Heart left ventricle (tissue), 13 donors: ENCODE results near the gene OTOGL.

Source experiments
- POLR2A ChIP-seq, 2 donors: fragments of 450-650 bp; IDR thresholded peaks; one replicate each; pipeline ENCODE4 v1.6.1; 2017; ENCODE audit warnings: antibody characterized with exemption in 2 of 2, mild to moderate bottlenecking in 2 of 2, moderate library complexity in 2 of 2
- TF ChIP-seq, protein P1 (sequence below), 12 donors: fragments of 200-600 bp; sonication (generic) in 4 of 12; IDR thresholded peaks; one replicate each; pipeline versions ENCODE4 v1.5.0 to v1.8.0; 2018 to 2022; ENCODE audit warnings: antibody characterized with exemption in 12 of 12, mild to moderate bottlenecking in 5 of 12
- donor health status: ischemic (EF 13 %, LVEDD 7.1; RV severe dilation, severe dysfunction).
- donor health status: DM: no; HTN: yes; CAD: no.
- donor health status: DM: no; HTN: no; CAD: no.
- donor health status: ischemic (EF 25% LVEDD 6.9; RV normal size, moderate dysfunction).
- donor health status: ischemic (EF 25% LVEDD 5.7; RV mildly dilated, moderate dysfunction).
- donor health status: ischemic (EF 35%, LVEDD 5.7; RV mildly dilated, moderate dysfunction).
- donor health status: nonischemic (EF 11% LVEDD 7.7; RV severe dilation, severe dysfunction).
- donor health status: DM: yes; HTN: yes; CAD: no.
- donor health status: PGD.
- donor health status: ischemic (EF 29% LVEDD 5.4; RV normal size, mild dysfunction).
- donor health status: nonischemic (EF 23%, LVEDD 6.1; RV moderate dilation, normal function).

GRCh38 chr12:80381121-80381520 lies 281.8 kb downstream of the OTOGL start:
- TF ChIP-seq, protein P1, sequence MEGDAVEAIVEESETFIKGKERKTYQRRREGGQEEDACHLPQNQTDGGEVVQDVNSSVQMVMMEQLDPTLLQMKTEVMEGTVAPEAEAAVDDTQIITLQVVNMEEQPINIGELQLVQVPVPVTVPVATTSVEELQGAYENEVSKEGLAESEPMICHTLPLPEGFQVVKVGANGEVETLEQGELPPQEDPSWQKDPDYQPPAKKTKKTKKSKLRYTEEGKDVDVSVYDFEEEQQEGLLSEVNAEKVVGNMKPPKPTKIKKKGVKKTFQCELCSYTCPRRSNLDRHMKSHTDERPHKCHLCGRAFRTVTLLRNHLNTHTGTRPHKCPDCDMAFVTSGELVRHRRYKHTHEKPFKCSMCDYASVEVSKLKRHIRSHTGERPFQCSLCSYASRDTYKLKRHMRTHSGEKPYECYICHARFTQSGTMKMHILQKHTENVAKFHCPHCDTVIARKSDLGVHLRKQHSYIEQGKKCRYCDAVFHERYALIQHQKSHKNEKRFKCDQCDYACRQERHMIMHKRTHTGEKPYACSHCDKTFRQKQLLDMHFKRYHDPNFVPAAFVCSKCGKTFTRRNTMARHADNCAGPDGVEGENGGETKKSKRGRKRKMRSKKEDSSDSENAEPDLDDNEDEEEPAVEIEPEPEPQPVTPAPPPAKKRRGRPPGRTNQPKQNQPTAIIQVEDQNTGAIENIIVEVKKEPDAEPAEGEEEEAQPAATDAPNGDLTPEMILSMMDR (IDR thresholded peaks at IDR 0.05) = no peak
- no peak for TF ChIP-seq POLR2A (IDR thresholded peaks at IDR 0.05)
